GM20431 (cell line): ENCODE data around the gene RLN1.
"Not testable (repeated sequence)": the region's sequence is repeated elsewhere in the genome, so short reads cannot be mapped to it uniquely, and the experiment has no call there.

ENCODE experiments used
- in situ Hi-C: fragments of 300-500 bp; cut with MseI, MboI; formaldehyde crosslinking; loops from one replicate; pipeline ENCODE4 v1.15.0; 2020; ENCODE audit warnings: low sequenced_read_pairs; ENCODE audit not compliant: unreplicated experiment

RLN1 gene

GRCh38 chr9:5326893-5327548 is 12.7 kb downstream of the RLN1 start:
- in situ Hi-C loops: no loop called here

DNA sequence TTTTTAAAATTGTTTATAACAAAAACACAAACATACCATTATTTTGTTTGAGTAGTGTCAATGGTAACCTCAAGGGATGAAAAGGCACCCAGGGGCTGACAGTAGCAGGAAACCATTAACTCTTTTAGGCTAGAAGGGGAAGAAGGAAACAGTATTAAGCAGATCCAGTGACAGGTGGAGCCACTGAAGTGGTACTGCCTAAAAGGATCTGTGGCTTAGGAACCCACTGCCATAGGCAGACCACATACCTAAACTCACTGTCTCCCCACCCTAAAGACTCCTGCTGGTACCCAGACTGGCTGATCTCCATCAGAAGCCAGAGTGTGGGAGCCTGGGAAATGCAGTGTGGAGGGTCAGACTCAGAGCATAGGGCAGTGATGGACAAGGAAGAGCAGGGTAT is 13.5 kb downstream of the RLN1 start:
- in situ Hi-C loops: no loop called here

GRCh38 chr9:5321601-5322000 is 18.1 kb downstream of the RLN1 start:
- in situ Hi-C loops: not testable (repeated sequence)

GRCh38 chr9:5321058-5321457 is 18.6 kb downstream of the RLN1 start:
- in situ Hi-C loops: no loop called here

DNA sequence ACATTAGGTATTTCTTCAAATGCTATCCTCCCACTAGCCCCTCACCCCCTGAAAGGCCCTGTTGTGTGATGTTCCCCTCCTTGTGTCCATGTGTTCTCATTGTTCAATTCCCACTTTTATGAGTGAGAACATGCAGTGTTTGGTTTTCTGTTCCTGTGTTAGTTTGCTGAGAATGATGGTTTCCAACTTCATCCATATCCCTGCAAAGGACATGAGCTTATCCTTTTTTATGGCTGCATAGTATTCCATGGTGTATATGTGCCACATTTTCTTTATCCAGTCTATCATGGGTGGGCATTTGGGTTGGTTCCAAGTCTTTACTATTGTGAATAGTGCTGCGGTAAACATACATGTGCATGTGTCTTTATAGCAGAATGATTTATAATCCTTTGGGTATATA is 23.3 kb downstream of the RLN1 start:
- in situ Hi-C loops: not testable (repeated sequence)

DNA sequence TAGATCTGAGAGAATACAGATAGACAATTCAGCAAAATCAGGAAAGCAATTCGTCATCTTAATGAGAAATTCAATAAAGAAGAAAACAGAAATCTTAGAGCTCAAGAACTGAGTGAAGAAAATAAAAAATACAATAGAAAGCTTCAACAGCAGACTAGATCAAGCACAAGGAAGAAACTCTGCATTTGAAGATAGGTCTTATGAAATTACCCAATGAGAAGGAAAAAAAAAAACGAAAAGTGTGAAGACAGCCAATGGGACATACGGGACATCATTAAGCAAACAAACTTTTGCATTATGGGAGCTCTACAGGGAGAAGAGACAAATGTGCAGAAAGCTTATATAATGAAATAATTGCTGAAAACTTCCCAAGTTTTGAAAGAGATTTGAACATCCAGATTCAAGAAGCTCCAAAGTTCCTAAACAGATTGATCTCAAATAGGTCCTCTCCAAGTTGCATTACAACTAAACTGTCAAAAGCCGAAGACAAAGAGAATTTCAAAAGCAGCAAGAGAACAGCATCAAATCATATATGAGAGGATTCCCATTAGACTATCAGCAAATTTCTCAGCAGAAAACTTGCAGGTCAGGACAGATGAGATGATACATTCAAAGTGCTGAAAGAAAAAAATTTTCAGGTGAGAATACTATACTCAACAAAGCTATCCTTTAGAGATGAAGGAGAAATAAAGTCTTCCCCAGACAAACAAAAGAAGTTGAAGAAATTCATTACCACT is 24.3 kb downstream of the RLN1 start:
- in situ Hi-C loops: no loop called here

DNA sequence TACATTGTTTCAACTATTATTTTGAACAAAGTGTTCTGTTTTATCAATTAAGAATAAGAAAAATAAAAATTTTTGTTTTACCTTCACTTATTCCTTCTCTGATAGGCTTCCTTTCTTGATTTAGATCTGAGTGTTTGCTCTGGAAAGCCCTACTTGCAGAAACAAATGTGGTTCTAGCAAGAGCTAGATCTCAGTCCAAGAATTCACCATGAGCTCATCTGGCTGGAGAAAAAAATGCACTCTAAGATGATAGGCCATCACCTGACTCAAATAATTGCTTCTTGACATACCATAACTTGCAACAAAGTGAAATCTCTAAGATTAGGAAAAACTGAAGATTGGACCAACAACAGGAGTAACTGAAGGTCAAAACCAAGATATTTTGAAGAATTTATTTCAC is 28.8 kb downstream of the RLN1 start:
- in situ Hi-C loops: no loop called here

- in situ Hi-C loops: no loop called here
Observed at GRCh38 chr9:5305741-5306140, 33.9 kb downstream of the RLN1 start.

DNA sequence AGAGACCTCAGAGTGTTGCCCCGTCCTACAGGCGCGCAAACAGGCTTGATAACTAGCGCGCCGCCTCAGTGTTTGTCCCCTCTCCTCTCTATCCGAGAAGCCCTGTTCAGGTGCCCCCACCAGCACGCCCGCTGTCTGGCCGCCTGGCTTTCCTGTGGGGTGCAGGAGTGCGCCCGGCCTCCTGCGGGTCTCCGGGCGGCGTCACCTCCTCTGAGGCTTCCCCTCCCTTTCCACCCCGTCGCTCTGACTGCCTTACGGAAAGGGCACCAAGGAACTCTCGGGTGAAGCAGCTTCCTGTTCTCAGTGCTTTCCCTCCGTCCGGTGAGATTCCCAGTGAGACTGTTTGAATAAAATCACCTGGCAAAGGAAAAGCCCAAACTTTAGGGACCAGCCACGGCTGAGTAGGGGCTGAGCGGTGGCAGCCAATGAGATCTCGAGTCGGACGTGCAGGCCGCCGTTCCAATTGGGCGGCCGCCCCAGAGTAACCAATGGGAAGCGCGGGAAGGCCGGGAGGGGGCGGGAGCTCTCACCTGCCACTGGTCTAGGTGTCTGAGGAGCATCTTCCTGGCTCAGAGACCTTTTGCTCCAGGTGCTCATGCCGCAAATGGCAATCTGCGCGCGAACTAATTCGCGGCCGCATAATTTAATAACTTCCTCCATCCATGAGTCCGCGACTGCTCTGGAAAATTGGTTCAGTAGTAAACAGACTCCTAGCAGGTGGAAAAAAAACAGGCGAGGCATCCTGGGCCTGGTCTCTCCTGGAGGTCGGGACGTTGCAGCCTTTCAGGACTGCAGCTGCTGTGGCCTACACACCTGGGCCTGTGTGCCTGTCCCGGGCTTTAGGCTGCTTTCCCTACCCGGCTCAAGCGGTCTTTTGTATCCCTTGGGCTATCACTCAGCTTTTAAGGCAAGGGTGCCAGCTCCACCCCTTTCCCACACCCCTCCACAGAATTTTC is 35.6 kb downstream of the RLN1 start, which contains the start of gene RLN2:
Gene RLN2 (minus strand): TSS at position 877 of the 956 bp plus-strand sequence. CDS start 136 bp downstream, at position 741.
- in situ Hi-C loops: not testable (repeated sequence)

GRCh38 chr9:5301544-5301943 is 38.1 kb downstream of the RLN1 start:
- in situ Hi-C loops: no loop called here

DNA sequence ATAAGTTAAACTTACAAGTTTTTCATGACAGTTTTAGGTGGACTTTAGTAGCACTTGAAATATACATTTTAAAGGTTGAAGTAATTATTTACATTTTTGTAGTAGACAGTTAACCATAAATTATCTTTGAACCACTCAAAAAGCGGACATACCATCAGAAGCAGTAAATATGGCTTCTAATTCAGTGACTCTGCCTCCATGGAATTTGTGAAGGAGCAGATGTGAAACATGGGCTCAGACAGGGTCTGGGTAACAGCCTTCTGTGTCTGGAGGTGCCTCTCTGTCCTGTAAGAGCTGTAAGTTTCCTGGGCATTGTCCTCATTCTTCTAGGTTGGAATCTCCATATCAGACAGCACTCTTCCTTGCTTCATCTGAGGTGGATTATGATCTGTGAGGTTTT is 47.5 kb downstream of the RLN1 start:
- in situ Hi-C loops: no loop called here

DNA sequence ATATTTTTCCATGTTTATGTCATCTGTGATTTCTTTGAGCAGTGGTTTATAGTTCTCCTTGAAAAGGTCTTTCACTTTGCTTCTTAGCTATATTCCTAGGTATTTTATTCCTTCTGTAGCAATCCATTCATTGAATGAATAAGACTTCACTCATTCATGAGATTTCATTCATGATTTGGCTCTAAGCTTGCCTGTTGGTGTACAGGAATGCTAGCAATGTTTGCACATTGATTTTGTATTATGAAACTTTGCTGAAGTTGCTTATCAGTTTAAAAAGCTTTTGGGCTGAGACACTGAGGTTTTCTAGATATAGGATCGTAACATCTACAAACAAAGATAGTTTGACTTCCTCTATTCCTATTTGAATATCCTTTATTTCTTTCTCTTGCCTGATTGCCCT is 51.1 kb downstream of the RLN1 start:
- in situ Hi-C loops: no loop called here

- in situ Hi-C loops: no loop called here
Observed at GRCh38 chr9:5286262-5286661, 53.4 kb downstream of the RLN1 start.
